ENCODE data around the gene GOT1.

DNA sequence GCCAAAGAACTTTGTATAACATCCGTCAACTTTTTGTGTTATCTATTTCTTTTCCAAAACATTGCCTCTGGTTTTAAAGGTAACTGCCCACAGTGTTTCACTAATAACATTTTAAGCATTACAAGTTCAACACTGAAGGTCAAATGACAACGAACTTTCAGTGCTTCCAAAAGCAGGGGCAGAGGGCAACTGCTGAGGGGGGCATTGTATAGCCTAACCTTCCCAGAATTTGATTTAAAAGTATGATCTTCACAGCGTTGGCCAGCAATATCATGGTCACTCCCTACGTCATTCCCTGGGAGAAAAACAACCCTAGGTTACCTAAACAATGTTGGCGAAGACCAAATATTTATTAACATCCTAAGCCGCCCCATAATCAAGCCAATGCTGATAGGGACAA lies 2.5 kb upstream of the GOT1 start:
- TF ChIP-seq EZH2 (IDR thresholded peaks at IDR 0.05; ENCODE audit: insufficient read depth, poor library complexity, severe bottlenecking) (no peak), EZH2phosphoT487 (IDR thresholded peaks at IDR 0.05; ENCODE audit: insufficient read depth, low read depth) (no peak)

Data from GM23248 (cell line).